Ectodermal cell (in vitro differentiated cells): ENCODE data around the gene FASTKD2. TPM values are rescaled to one million over a fixed set of nuclear protein-coding genes. Genes with fewer than 3 reads are reported as not detected.

Experiments used
- H3K27ac ChIP-seq: 2 replicates; pipeline ENCODE4 v1.7.0; 2013; ENCODE audit warnings: mild to moderate bottlenecking, low read depth, low read length; ENCODE audit not compliant: insufficient read depth, poor library complexity, severe bottlenecking
- H3K27me3 ChIP-seq: 2 replicates; pipeline ENCODE4 v1.7.0; 2013; ENCODE audit warnings: mild to moderate bottlenecking, low read length; ENCODE audit not compliant: insufficient read depth, control insufficient read depth, poor library complexity, severe bottlenecking
- H3K36me3 ChIP-seq: one replicate; pipeline ENCODE4 v1.7.0; 2013; ENCODE audit warnings: low read length; ENCODE audit not compliant: control insufficient read depth, insufficient read depth
- H3K4me1 ChIP-seq: one replicate; pipeline ENCODE4 v1.7.0; 2013; ENCODE audit warnings: low read length; ENCODE audit not compliant: control insufficient read depth, insufficient read depth
- H3K4me3 ChIP-seq: 2 replicates; pipeline ENCODE4 v1.7.0; 2013; ENCODE audit warnings: low read depth, low read length, control low read depth; ENCODE audit not compliant: insufficient read depth
- H3K9me3 ChIP-seq: 2 replicates; pipeline ENCODE4 v1.7.0; 2013; ENCODE audit warnings: mild to moderate bottlenecking, low read length, moderate library complexity; ENCODE audit not compliant: control insufficient read depth
- WGBS, 2 experiments: methylation state at CpG; one replicate each; pipeline ENCODE4 v1.1.7; 2013; ENCODE audit warnings: missing lambda C conversion rate in 2 of 2; 5-methylcytosine and 5-hydroxymethylcytosine counted together
- polyA plus RNA-seq, 4 experiments: library from polyadenylated mRNA; stranded (reverse); fragments of 50-300 nt; gene quantifications; one replicate each; pipeline ENCODE4 v1.2.3, GENCODE V29; 2013

The FASTKD2 gene
- 34.2 TPM for polyA plus RNA-seq (2013, experiment 1 of 4)
- polyA plus RNA-seq (2013, experiment 2 of 4): 38.5 TPM
- polyA plus RNA-seq (2013, experiment 3 of 4): 29.5 TPM
- polyA plus RNA-seq (2013, experiment 4 of 4): 34.5 TPM

GRCh38 chr2:206765242-206766056 lies at the start of gene FASTKD2, which contains the start of gene MDH1B:
TSS of gene FASTKD2 (plus strand) at chr2:206765606. CDS start at chr2:206766694, 1,088 bp downstream.
TSS of gene MDH1B (minus strand) at chr2:206765328. CDS start at chr2:206765271, 57 bp downstream.
- Histone ChIP-seq H3K27ac (peak within 1 kb of the TSS; percentile 38), H3K9me3 (no peaks in the 10 kb centered on the region), H3K36me3 (no peaks in the 10 kb centered on the region), H3K4me1 (no peaks in the 10 kb centered on the region), H3K4me3 (peak within 1 kb of the TSS; percentile 97), H3K27me3 (peaks cover 5% of the 10 kb centered on the region)
- WGBS, 2 experiments: 0 to 1% methylated on average over 46 of the region's 46 CpGs

GRCh38 chr2:206716623-206717022 lies 48.8 kb upstream of the FASTKD2 start:
- Histone ChIP-seq H3K4me3 (no peak overlapping the region), H3K4me1 (no peaks in the 10 kb centered on the region), H3K36me3 (no peaks in the 10 kb centered on the region), H3K9me3 (no peaks in the 10 kb centered on the region), H3K27ac (no peak overlapping the region), H3K27me3 (no peaks in the 10 kb centered on the region)
- 80 to 90% methylated on average over 3 of the region's 3 CpGs for WGBS, 2 experiments

- no peak within 1 kb of the TSS for H3K27ac ChIP-seq
- H3K4me3 ChIP-seq: no peak within 1 kb of the TSS
- no peaks in the 10 kb centered on the region for H3K4me1 ChIP-seq
- 94 to 100% methylated on average over 1 of the region's 1 CpG for WGBS, 2 experiments
- H3K9me3 ChIP-seq: no peaks in the 10 kb centered on the region
- no peaks in the 10 kb centered on the region for H3K27me3 ChIP-seq
- no peaks in the 10 kb centered on the region for H3K36me3 ChIP-seq
Measured at GRCh38 chr2:206718296-206718695, 47.1 kb upstream of the FASTKD2 start, which contains the start of gene DYTN. TSS of gene DYTN (minus strand) at chr2:206718396. CDS start at chr2:206718279, 117 bp downstream.

GRCh38 chr2:206721256-206721920 lies 44.0 kb upstream of the FASTKD2 start:
- Histone ChIP-seq H3K9me3 (no peaks in the 10 kb centered on the region), H3K27me3 (no peaks in the 10 kb centered on the region), H3K27ac (no peak overlapping the region), H3K4me1 (no peaks in the 10 kb centered on the region), H3K4me3 (no peak overlapping the region), H3K36me3 (no peaks in the 10 kb centered on the region)
- 82 to 96% methylated on average over 3 to 4 of the region's 4 CpGs for WGBS, 2 experiments

DNA sequence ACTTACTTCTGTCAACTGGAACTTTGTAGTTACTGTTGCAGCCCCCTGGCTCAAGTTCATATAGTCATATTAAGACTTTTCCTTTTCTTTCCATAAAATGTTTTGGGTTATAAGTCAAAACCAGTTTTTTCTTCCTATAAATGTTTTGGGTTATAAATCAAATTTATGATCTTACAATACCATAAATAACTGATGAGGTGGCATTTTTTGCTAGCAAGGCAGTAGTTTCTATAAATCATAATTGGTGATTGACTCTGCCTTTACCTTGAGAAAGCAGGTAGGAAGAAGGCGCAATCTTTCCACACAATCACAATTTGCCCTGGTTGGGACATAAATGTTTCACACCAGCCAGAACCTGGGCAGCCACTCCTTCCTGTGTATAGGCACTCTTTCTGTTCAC lies 42.1 kb upstream of the FASTKD2 start:
- 91 to 92% methylated on average over 1 of the region's 1 CpG for WGBS, 2 experiments
- Histone ChIP-seq H3K36me3 (no peaks in the 10 kb centered on the region), H3K27ac (no peak overlapping the region), H3K9me3 (no peaks in the 10 kb centered on the region), H3K4me1 (no peaks in the 10 kb centered on the region), H3K27me3 (no peaks in the 10 kb centered on the region), H3K4me3 (no peak overlapping the region)

- H3K4me3 ChIP-seq: no peak overlapping the region
- no peaks in the 10 kb centered on the region for H3K4me1 ChIP-seq
- H3K9me3 ChIP-seq: no peaks in the 10 kb centered on the region
- H3K36me3 ChIP-seq: no peaks in the 10 kb centered on the region
- no peaks in the 10 kb centered on the region for H3K27me3 ChIP-seq
- no peak overlapping the region for H3K27ac ChIP-seq
- WGBS, 2 experiments: 90 to 96% methylated on average over 2 of the region's 2 CpGs
Measured at GRCh38 chr2:206727287-206727686, 38.1 kb upstream of the FASTKD2 start.

DNA sequence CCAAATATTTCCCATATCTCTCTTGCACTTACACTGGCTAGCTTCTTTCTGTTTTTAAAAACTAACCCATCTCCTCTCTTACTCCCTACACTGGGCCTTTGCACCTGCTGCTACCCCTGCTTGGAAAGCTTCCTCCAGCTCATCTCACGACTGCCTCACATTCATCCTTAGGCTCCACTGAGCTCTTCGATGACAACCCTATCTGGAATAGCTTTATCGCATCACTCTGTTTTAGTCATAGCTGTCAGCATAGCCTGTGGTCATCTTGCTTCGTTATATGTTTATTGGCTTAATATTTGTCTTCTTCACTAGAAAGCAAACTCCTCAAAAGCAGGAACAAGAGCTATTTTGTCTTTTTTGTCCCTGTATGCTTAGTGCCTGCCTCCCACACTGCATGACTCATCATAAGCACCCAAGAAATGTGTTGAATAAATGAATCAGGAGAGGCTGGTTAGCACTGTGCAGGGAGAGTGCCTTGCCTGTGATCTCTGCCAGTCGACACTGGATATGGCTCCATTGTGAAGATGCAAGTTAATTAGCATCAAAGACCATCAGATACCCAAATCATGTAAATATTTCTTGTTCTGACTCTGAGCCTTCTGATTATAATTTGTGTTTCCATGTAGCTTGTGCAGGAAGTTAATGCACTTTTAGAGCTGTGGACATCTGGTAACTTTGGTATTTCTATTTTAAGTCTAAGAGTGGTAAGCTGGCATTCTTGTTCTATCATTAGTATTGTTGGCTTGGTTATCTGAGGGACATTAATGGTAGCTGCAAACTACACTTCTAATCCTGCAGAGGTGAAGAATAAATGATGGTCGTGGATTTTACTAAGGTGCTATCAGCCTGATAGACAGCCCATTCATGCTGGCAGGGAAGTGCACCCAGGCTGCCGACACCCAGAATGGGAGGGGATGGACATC lies 36.9 kb upstream of the FASTKD2 start:
- Histone ChIP-seq H3K9me3 (no peaks in the 10 kb centered on the region), H3K4me1 (no peaks in the 10 kb centered on the region), H3K27ac (no peak overlapping the region), H3K27me3 (no peaks in the 10 kb centered on the region), H3K36me3 (no peaks in the 10 kb centered on the region), H3K4me3 (no peak overlapping the region)
- WGBS, 2 experiments: 92 to 94% methylated on average over 7 of the region's 7 CpGs

DNA sequence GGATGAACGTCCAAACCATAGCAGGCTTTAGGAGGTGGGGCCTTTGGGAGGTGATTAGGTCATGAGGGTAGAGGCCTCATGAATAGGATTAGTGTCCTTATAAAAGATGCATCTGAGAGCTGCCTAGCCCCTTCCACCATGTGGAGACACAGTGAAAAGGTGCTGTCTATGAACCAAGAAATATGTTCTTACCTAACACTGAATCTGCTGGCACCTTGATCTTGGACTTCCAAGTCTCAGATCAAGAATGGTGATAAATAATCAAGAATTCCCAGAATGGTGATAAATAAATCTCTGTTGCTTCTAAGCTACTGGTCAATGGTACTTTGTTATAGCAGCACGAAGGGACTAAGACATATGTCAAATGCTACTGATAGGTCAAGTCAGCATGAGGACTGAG lies 32.1 kb upstream of the FASTKD2 start:
- 89% methylated on average over 2 of the region's 2 CpGs for WGBS, 2 experiments
- H3K27ac ChIP-seq: no peak overlapping the region
- no peaks in the 10 kb centered on the region for H3K9me3 ChIP-seq

DNA sequence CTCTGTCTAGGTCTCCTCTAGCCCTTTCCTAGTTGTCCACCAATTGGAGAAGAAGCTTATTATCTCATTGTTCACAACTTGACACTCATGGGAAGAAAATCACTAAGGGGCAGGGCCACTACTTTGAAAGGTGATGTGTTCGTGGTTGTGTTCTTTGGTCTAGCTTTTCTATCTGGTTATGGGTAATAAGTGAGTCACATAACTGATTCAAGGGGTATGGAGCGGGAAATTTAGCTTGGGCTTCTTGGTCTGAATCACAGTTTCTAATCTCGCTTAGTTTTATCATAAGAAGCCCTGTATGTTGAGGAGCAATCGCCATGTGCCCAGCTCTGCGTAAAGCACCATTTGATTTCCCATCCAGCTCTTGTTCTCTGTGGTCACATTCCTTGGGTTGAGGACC lies 28.5 kb upstream of the FASTKD2 start:
- WGBS, 2 experiments: 94 to 95% methylated on average over 5 of the region's 5 CpGs
- Histone ChIP-seq H3K4me1 (no peaks in the 10 kb centered on the region), H3K27ac (no peak overlapping the region), H3K27me3 (no peaks in the 10 kb centered on the region), H3K9me3 (no peaks in the 10 kb centered on the region), H3K4me3 (no peak overlapping the region), H3K36me3 (no peaks in the 10 kb centered on the region)

More for the DNA sequence above, 32.1 kb upstream of the FASTKD2 start:
- Histone ChIP-seq H3K27me3 (no peaks in the 10 kb centered on the region), H3K4me1 (no peaks in the 10 kb centered on the region), H3K4me3 (no peak overlapping the region), H3K36me3 (no peaks in the 10 kb centered on the region)
